A549 (cell line): ENCODE data around the gene KIAA2012.

Experiments
- CTCF ChIP-seq: fragments of >200 bp; sonication (Bioruptor Twin); formaldehyde crosslinking; IDR thresholded peaks from 3 replicates; pipeline ENCODE4 v1.5.1; 2016
- POLR2A ChIP-seq: IDR thresholded peaks from 2 replicates; pipeline ENCODE4 v1.6.1; 2012; ENCODE audit warnings: mild to moderate bottlenecking, low read length
- RARB ChIP-seq: fragments of 250-450 bp; sonication (Bioruptor Pico); IDR thresholded peaks from 2 replicates; pipeline ENCODE4 v1.8.0; 2021; ENCODE audit warnings: mild to moderate bottlenecking, moderate library complexity
- TP53 ChIP-seq: fragments of 250-450 bp; sonication (Bioruptor Pico); IDR thresholded peaks from 2 replicates; pipeline ENCODE4 v1.5.0; 2021; ENCODE audit warnings: mild to moderate bottlenecking, moderate library complexity

DNA sequence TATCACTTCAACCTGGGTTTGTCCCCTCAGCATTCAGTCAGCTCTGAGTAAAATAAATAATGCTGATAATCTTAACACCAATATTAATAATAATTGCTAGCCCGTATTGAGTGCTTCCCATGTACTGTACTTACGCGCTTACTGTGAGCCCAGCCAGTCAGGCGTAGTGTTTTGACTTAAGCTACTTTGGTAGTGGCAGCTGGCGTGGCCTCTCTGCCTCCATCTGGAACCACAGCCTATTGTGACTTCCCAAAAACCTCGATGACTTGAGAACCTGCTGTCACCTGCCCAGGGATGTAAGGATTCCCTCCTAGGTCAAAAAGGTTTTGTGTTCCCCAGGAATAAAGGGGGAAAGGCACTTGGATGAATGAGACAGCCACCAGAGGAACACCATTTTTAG, 112.1 kb downstream of the KIAA2012 start:
- TF ChIP-seq TP53 (CRISPR knock-in tag) (no peak), CTCF (no peak), POLR2A (no peak), RARB (CRISPR knock-in tag) (no peak)
